Measurements from ENCODE around the gene PDK2.

Gene PDK2

GRCh38 chr17:50155115-50155819, 60.1 kb downstream of the PDK2 start:
- no peak for DNase-seq (ENCODE audit: low spot score)
- Histone ChIP-seq H3K27ac (peak overlapping the region; percentile 85 to 94), H3K4me3 (peak overlapping the region; percentile 42)
- no peak for TF ChIP-seq CTCF (IDR thresholded peaks at IDR 0.05)

- DNase-seq (ENCODE audit: low spot score): no peak
- peak overlapping the region; percentile 32 to 33 for H3K27ac ChIP-seq
- no peak for TF ChIP-seq CTCF (IDR thresholded peaks at IDR 0.05)
- no peak overlapping the region for H3K4me3 ChIP-seq
These were observed 62.7 kb downstream of the PDK2 start for GRCh38 chr17:50157891-50158290.

- DNase-seq (ENCODE audit: low spot score): peak; percentile 96
- TF ChIP-seq CTCF (IDR thresholded peaks at IDR 0.05): peak; percentile 69
- Histone ChIP-seq H3K4me3 (peak overlapping the region; percentile 79), H3K27ac (peak overlapping the region; percentile 84 to 91)
These were observed 66.1 kb downstream of the PDK2 start for GRCh38 chr17:50161023-50161910.

Measured in coronary artery (tissue), 2 donors.